K562 treated with DMSO at 1 percent for 12 hours (cell line): ENCODE data around the gene PGLYRP2. TPM values are rescaled to one million over a fixed set of nuclear protein-coding genes. Genes with fewer than 3 reads are reported as not detected.

ENCODE experiments used
- total RNA-seq: library from RNA; unstranded; fragments of 300-600 nt; gene quantifications from 2 replicates; pipeline ENCODE4 v1.2.3, GENCODE V29; 2022; ENCODE audit not compliant: insufficient read depth

Gene PGLYRP2
- total RNA-seq, result not detected in 2 replicates

GRCh38 chr19:15479391-15480345, at the start of gene PGLYRP2:
Gene PGLYRP2, minus strand, starts transcription at chr19:15479501. Its CDS starts 130 bp downstream, at chr19:15479371.

GRCh38 chr19:15508035-15508710, 28.9 kb upstream of the PGLYRP2 start, which contains the start of gene CYP4F22:
Gene CYP4F22, plus strand, starts transcription at chr19:15508525. Its CDS starts 16,812 bp downstream, at chr19:15525337.

GRCh38 chr19:15464394-15465385, 14.6 kb downstream of the PGLYRP2 start, which contains the start of gene RASAL3:
Gene RASAL3, minus strand, starts transcription at chr19:15464544. Its CDS starts 186 bp downstream, at chr19:15464358.

GRCh38 chr19:15449620-15450527, 29.4 kb downstream of the PGLYRP2 start, which contains the start of gene WIZ:
Gene WIZ, minus strand, starts transcription at chr19:15449956. Its CDS starts 1,649 bp downstream, at chr19:15448307.

Other genes starting within 250 kb of the PGLYRP2 start
- not detected in 2 replicates for gene EPHX3, start 247.1 kb downstream of the PGLYRP2 start, total RNA-seq
- 23.0 and 66.1 TPM in 2 replicates for gene BRD4, start 147.0 kb downstream of the PGLYRP2 start, total RNA-seq
- gene AKAP8, start 99.7 kb downstream of the PGLYRP2 start, total RNA-seq, result 10.3 and 25.1 TPM in 2 replicates
- 82.3 and 115 TPM in 2 replicates for gene AKAP8L, start 60.5 kb downstream of the PGLYRP2 start, total RNA-seq
- 8.5 and 19.7 TPM in 2 replicates for gene WIZ, start 29.5 kb downstream of the PGLYRP2 start, total RNA-seq
- not detected in 2 replicates for gene RASAL3, start 15.0 kb downstream of the PGLYRP2 start, total RNA-seq
- not detected in 2 replicates for gene CYP4F22, start 29.0 kb upstream of the PGLYRP2 start, total RNA-seq
- not detected in 2 replicates for gene CYP4F8, start 135.7 kb upstream of the PGLYRP2 start, total RNA-seq
- not detected in 2 replicates for gene CYP4F3, start 161.4 kb upstream of the PGLYRP2 start, total RNA-seq
- gene CYP4F12, start 193.6 kb upstream of the PGLYRP2 start, total RNA-seq, result not detected in 2 replicates
- not detected in 2 replicates for gene OR10H2, start 248.5 kb upstream of the PGLYRP2 start, total RNA-seq